Retinal pigment epithelial cell (primary cell): ENCODE results near the gene CCNC.
"Not testable (repeated sequence)": the region's sequence is repeated elsewhere in the genome, so short reads cannot be mapped to it uniquely, and the experiment has no call there.

Source experiments
- DNase-seq: peaks from one replicate; pipeline ENCODE4 v3.0.0-alpha.2; 2010; ENCODE audit warnings: low read depth
- H3K4me3 ChIP-seq: 2 replicates; pipeline ENCODE4 v1.5.1; 2011; ENCODE audit warnings: mild to moderate bottlenecking, low read length, control low read depth, moderate library complexity
- TF ChIP-seq, protein P1 (sequence below): conservative IDR thresholded peaks from 2 replicates; pipeline ENCODE4 v1.5.1; 2011; ENCODE audit warnings: low read depth, low read length, control low read depth, inconsistent platforms

Gene CCNC

GRCh38 chr6:99605911-99606655, 37.6 kb upstream of the CCNC start:
- DNase-seq, result no peak
- H3K4me3 ChIP-seq, result no peak overlapping the region
- TF ChIP-seq, protein P1, sequence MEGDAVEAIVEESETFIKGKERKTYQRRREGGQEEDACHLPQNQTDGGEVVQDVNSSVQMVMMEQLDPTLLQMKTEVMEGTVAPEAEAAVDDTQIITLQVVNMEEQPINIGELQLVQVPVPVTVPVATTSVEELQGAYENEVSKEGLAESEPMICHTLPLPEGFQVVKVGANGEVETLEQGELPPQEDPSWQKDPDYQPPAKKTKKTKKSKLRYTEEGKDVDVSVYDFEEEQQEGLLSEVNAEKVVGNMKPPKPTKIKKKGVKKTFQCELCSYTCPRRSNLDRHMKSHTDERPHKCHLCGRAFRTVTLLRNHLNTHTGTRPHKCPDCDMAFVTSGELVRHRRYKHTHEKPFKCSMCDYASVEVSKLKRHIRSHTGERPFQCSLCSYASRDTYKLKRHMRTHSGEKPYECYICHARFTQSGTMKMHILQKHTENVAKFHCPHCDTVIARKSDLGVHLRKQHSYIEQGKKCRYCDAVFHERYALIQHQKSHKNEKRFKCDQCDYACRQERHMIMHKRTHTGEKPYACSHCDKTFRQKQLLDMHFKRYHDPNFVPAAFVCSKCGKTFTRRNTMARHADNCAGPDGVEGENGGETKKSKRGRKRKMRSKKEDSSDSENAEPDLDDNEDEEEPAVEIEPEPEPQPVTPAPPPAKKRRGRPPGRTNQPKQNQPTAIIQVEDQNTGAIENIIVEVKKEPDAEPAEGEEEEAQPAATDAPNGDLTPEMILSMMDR, result no peak

DNA sequence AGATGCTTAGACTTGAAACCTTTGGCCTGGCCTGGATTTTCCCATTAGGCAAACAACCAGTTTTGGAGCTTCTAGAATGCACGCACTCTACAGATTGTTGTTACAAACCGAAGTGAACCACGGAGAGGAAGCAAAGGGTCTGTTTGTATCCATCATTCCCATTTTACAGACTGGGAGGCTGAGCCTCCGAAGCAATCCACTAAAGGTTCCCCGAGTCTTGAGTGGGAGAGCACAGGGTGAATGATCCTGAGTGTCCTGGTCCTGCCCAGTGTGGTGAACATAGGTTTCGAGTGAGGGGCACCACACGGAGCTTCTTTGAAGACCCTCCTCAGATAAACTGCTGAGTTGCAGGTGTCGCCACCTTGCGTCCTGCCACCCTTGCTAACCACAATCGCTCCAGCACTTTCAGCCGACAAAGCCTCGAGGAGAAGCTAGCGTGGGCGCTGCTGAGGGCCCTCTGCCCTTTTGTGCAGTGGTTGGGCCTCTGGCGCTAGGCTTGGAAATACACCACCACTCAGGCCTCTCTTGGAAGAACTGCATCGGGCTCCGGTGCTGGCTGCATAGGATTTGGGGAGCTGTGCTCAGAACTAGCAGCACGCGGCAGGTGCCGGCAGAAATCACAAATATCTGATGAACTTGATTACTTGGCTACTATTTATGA, 36.7 kb upstream of the CCNC start:
- TF ChIP-seq, protein P1, result peak; percentile 41
- no peak overlapping the region for H3K4me3 ChIP-seq
- DNase-seq, result no peak

GRCh38 chr6:99604166-99605073, 36.0 kb upstream of the CCNC start:
- TF ChIP-seq, protein P1, result no peak
- peak overlapping the region; percentile 22 for H3K4me3 ChIP-seq
- no peak for DNase-seq

- H3K4me3 ChIP-seq, result peak overlapping the region; percentile 22
- TF ChIP-seq, protein P1, result no peak
- DNase-seq, result no peak
Measured at GRCh38 chr6:99603421-99604165, 35.1 kb upstream of the CCNC start.

DNA sequence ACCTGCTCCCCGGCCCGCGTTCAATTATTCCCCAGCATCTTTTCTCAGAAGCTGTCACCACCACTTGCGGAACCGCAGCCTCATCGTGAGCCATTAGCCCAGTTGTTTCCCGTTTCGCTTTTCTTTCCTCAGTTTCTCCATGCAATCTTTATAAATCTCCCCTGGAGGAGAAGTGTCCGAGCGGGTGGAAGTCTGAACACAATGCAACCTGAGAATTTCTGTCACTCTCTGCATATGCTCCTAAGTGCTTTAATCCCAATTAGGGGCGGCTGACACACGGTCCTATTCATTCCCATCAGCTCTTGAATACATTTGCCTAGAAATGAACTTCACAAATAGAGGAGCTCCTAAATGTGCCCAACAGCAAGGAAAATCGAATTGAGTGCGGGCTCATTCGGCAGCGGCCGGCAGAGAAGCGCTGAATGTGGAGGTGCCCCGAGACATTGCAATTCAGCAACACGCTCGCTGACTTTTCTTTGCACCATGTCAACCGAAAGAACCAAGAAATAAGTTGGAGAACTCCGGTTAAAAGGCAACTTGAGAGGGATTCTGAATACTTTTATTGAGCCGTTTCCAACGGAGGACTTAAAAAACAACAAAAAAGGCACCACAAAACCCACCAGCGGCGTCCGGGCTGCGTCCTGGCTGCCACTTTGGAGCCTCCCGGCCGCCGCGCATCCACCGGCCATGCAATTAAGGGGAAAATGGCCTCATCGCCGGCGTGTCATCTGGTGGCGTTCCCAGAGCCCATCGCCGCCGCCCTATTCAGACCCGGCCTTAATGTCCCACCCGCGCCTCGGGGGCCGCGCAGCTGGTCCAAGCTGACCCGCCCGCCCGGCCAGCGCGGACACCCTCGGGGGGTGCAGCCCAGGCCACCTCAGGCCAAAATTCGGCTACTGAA, 34.3 kb upstream of the CCNC start:
- no peak overlapping the region for H3K4me3 ChIP-seq
- TF ChIP-seq, protein P1, result no peak
- DNase-seq, result no peak

DNA sequence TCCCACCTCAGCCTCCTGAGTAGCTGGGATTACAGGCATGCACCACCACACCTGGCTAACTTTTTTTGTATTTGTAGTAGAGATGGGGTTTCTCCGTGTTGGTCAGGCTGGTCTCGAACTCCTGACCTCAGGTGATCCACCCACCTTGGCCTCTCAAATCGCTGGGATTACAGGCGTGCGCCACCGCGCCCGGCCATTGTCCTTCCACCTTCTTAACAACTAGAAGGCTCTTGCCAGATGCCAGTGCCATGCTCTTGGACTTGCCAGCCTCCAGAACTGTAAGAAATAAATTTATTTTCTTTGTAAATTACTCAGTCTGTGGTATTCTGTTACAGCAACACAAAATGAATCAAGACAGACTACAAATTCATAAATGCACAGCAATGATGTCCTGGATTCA, 26.2 kb upstream of the CCNC start:
- DNase-seq, H3K4me3 ChIP-seq: not testable (repeated sequence)
